ENCODE results near the gene SFI1.
"Not testable (repeated sequence)": the region's sequence is repeated elsewhere in the genome, so short reads cannot be mapped to it uniquely, and the experiment has no call there.

SFI1 gene

GRCh38 chr22:31451709-31452571 is 44.4 kb upstream of the SFI1 start:
- peak; percentile 72 for DNase-seq (ENCODE audit: low read depth)
- TF ChIP-seq CTCF (IDR thresholded peaks at IDR 0.05; ENCODE audit: low read length, missing control alignments) = peak; percentile 81
- H3K4me3 ChIP-seq (replicated peaks; ENCODE audit: low read depth, low read length) = no peak overlapping the region

- no peak for TF ChIP-seq CTCF (IDR thresholded peaks at IDR 0.05; ENCODE audit: low read length, missing control alignments)
- DNase-seq (ENCODE audit: low read depth) = no peak
- H3K4me3 ChIP-seq (replicated peaks; ENCODE audit: low read depth, low read length) = no peak overlapping the region
Measured at GRCh38 chr22:31461699-31462098, 34.6 kb upstream of the SFI1 start.

- no peak for DNase-seq (ENCODE audit: low read depth)
- TF ChIP-seq CTCF (IDR thresholded peaks at IDR 0.05; ENCODE audit: low read length, missing control alignments) = no peak
- H3K4me3 ChIP-seq (replicated peaks; ENCODE audit: low read depth, low read length) = no peak overlapping the region
Measured at GRCh38 chr22:31465307-31465706, 31.0 kb upstream of the SFI1 start.

GRCh38 chr22:31474743-31475142 is 21.6 kb upstream of the SFI1 start:
- H3K4me3 ChIP-seq (replicated peaks; ENCODE audit: low read depth, low read length) = no peak overlapping the region
- peak; percentile 69 for DNase-seq (ENCODE audit: low read depth)
- TF ChIP-seq CTCF (IDR thresholded peaks at IDR 0.05; ENCODE audit: low read length, missing control alignments) = no peak

GRCh38 chr22:31475800-31476199 is 20.5 kb upstream of the SFI1 start:
- no peak for DNase-seq (ENCODE audit: low read depth)
- no peak for TF ChIP-seq CTCF (IDR thresholded peaks at IDR 0.05; ENCODE audit: low read length, missing control alignments)
- no peak overlapping the region for H3K4me3 ChIP-seq (replicated peaks; ENCODE audit: low read depth, low read length)

GRCh38 chr22:31477329-31477728 is 19.0 kb upstream of the SFI1 start:
- no peak for DNase-seq (ENCODE audit: low read depth)
- H3K4me3 ChIP-seq (replicated peaks; ENCODE audit: low read depth, low read length) = no peak overlapping the region
- TF ChIP-seq CTCF (IDR thresholded peaks at IDR 0.05; ENCODE audit: low read length, missing control alignments) = no peak

GRCh38 chr22:31481129-31481528 is 15.2 kb upstream of the SFI1 start:
- H3K4me3 ChIP-seq (replicated peaks; ENCODE audit: low read depth, low read length) = no peak overlapping the region
- no peak for TF ChIP-seq CTCF (IDR thresholded peaks at IDR 0.05; ENCODE audit: low read length, missing control alignments)
- DNase-seq (ENCODE audit: low read depth) = no peak

GRCh38 chr22:31482470-31482869 is 13.9 kb upstream of the SFI1 start:
- H3K4me3 ChIP-seq (replicated peaks; ENCODE audit: low read depth, low read length); DNase-seq (ENCODE audit: low read depth): not testable (repeated sequence)

- DNase-seq (ENCODE audit: low read depth); H3K4me3 ChIP-seq (replicated peaks; ENCODE audit: low read depth, low read length): not testable (repeated sequence)
Measured at GRCh38 chr22:31486369-31486768, 10.0 kb upstream of the SFI1 start.
